NCI-H345 (cell line): ENCODE results near the gene KHSRP.
A peak's percentile ranks its signal among the peaks of the same experiment; 100 is the strongest.

ENCODE experiments used
- DNase-seq: peaks from one replicate; lab custom pipeline; 2025; lab: John Stamatoyannopoulos, UW

The KHSRP gene, protein sequence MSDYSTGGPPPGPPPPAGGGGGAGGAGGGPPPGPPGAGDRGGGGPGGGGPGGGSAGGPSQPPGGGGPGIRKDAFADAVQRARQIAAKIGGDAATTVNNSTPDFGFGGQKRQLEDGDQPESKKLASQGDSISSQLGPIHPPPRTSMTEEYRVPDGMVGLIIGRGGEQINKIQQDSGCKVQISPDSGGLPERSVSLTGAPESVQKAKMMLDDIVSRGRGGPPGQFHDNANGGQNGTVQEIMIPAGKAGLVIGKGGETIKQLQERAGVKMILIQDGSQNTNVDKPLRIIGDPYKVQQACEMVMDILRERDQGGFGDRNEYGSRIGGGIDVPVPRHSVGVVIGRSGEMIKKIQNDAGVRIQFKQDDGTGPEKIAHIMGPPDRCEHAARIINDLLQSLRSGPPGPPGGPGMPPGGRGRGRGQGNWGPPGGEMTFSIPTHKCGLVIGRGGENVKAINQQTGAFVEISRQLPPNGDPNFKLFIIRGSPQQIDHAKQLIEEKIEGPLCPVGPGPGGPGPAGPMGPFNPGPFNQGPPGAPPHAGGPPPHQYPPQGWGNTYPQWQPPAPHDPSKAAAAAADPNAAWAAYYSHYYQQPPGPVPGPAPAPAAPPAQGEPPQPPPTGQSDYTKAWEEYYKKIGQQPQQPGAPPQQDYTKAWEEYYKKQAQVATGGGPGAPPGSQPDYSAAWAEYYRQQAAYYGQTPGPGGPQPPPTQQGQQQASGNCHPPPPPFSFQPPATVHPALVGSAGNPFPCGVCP

DNA sequence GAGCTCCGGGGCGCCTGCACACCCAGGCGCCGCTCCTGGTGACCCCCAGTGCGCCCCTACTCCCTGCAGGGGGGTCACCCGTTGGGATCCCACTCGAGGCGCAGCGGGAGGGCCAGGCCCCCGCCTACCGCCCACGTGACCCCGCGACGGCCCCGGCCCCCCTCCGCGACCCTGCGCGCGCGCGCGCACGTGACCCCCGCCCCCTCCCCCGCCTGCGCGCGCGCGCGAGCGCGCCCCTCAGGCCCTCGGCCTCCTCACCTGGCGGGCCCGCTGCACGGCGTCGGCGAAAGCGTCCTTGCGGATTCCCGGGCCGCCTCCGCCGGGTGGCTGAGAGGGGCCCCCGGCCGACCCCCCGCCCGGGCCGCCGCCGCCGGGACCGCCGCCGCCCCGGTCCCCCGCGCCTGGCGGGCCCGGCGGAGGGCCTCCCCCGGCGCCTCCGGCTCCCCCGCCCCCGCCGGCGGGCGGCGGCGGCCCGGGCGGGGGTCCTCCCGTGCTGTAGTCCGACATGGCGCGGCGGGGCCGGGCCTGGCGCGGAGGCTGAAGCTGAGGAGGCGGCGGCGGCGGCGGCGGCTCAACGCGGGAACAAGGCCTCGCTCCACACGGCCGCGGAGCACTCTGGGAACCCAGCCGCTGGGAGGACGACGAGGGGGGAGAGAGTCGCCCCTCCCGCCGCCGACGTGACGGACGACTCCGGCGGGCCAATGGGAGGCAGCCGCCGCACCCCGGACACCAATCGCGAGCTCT is at the start of gene KHSRP:
KHSRP (minus strand) TSS at position 617 of the 744 bp plus-strand sequence; CDS start at position 507, 110 bp downstream.
- DNase-seq, result peak; percentile 29

DNA sequence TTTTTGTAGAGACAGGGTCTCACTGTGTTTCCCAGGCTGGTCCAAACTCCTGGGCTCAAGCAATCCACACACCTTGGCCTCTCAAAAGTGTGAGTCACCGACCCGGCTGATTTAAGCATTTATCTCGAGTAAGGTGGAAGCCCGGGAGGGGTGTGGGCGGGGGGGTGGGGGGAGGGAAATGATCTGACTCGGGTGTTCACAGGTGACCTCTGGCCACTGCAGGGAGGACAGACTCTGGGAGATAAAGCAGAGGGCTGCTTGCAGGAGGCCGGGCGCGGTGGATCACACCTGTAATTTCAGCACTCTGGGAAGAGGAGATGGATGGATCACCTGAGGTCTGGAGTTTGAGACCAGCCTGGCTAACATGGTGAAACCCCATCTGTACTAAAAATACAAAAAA is 49.0 kb upstream of the KHSRP start:
- no peak for DNase-seq

DNA sequence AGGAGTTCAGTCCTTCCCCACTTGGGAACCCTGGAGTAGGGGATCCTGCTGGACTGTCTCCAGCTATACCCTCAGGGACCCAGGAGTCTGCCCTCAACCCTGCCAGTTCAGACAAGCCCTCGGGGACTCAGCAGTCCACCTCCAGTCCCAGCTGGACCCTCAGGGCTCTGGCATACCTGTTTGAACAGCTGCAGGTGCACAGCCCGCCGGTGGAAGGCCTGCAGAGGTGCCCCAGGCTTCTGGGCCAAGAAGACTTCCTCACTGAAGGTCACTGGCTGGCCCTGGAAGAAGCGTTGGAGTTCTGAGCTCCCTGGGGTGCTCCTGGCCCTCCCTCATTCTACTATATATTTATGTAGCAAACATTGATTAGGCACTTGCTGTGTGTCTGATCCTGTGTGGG is 48.1 kb upstream of the KHSRP start:
- no peak for DNase-seq

DNA sequence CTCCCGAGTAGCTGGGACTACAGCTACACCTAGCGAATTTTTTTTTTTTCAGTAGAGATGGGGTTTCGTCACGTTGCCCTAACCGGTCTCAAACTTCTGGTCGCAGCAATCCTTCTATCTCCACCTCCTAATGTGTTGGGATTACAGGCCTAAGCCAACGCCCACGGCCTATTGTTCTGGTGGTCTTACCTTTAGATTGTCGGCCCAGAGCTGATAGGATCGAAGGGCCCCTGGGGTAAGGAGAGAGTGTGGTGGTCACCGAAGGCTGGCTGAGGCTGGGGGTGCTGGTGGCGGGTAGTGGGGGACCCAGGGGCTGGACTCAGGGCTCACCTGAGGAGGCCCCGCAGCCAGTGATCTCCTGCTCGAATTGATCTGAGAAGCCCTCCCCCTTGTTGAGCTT is 46.5 kb upstream of the KHSRP start:
- no peak for DNase-seq

DNA sequence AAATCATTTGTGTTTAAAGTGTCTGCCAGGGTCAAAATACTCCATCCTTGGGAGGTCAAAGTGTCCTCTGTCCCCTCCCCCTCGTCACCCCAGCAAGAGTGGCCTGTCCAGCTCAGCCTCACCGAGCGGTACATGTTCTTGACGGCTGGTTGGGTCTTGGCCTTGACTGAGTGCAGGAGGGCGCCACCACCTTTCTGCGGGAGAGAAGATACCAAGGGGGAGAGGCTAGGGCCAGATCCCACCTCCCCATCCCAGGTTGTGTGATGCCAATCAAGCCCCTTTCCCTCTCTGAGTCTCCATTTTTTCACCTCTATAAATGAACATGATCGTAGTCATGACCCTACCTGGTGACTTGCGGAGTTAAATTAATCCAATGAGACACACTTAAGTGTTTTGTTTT is 45.6 kb upstream of the KHSRP start:
- DNase-seq, result no peak

DNA sequence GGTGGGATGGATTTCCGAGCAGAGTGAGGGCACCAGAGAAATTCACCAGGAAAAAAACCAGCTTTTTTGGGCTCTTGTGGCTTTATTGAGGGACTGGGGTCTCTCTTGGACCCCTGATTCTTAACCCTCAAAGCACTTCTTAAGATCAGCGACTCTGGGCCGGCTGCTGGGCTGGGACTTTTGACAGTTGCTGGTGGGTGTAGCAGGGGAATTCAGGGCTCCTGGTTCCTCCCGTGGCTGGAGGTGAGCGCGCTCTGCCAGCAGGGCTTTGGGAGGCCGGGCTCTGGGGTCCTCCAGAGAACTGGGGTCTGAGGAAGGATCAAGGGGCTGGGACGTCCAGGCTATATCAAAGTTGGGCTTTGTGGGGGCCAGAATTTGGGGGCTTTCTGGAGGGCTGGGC is 42.8 kb upstream of the KHSRP start:
- no peak for DNase-seq

DNA sequence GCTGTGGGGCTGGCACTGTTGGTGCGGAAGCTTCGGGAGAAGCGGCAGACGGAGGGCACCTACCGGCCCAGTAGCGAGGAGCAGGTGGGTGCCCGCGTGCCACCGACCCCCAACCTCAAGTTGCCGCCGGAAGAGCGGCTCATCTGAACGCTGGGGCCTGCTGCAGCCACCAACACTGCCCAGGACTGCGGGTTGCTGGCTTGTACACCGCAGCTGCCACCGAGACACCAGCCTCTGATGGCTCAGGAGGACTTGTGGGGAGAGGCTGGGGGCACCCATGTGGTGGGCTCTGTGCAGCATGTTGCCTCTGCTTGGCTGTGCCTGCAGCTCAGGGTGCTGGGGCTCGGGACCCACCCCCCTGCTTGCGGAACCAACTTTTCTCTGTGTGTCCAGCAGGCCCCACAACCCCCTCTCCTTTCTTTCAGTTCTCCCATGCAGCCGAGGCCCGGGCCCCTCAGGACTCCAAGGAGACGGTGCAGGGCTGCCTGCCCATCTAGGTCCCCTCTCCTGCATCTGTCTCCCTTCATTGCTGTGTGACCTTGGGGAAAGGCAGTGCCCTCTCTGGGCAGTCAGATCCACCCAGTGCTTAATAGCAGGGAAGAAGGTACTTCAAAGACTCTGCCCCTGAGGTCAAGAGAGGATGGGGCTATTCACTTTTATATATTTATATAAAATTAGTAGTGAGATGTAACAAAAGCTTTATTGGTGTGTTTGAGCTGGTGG is 42.1 kb upstream of the KHSRP start:
- DNase-seq, result no peak

DNA sequence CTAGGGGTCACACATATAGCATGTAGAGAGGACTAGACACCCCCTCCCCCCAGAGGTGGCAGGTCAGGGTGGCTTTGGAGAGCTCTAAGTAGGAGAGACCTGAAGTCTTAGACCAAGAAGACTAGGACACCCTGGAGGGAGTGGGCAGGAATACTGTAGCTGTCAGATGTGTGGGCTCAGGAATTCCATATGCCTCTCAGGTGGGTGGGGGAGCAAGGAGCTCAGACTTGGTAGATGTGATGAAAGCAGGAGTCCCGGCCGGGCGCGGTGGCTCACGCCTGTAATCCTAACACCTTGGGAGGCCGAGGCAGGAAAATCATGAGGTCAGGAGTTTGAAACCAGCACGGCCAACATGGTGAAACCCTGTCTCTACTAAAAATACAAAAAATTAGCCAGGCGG is 41.1 kb upstream of the KHSRP start:
- no peak for DNase-seq

DNA sequence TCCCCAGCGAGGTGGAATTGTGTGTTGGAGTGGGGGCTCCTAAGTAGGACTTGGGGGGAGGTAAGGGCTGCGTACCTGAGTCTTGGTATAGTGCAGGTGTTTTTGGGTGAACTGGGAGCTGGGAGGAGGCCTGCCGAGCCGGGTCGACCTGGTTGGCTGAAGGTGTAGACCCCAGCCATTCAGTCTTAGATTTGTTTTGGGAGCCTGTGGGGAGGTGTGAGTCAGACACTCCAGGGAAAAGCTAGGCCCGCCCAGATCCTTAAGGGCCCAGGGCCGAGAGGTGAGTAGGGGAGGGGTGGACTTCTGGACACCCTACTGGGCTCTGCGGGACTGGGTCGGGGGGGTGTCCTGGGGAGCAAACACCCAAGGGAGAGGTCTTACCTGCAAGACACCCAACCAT is 40.4 kb upstream of the KHSRP start:
- no peak for DNase-seq

DNA sequence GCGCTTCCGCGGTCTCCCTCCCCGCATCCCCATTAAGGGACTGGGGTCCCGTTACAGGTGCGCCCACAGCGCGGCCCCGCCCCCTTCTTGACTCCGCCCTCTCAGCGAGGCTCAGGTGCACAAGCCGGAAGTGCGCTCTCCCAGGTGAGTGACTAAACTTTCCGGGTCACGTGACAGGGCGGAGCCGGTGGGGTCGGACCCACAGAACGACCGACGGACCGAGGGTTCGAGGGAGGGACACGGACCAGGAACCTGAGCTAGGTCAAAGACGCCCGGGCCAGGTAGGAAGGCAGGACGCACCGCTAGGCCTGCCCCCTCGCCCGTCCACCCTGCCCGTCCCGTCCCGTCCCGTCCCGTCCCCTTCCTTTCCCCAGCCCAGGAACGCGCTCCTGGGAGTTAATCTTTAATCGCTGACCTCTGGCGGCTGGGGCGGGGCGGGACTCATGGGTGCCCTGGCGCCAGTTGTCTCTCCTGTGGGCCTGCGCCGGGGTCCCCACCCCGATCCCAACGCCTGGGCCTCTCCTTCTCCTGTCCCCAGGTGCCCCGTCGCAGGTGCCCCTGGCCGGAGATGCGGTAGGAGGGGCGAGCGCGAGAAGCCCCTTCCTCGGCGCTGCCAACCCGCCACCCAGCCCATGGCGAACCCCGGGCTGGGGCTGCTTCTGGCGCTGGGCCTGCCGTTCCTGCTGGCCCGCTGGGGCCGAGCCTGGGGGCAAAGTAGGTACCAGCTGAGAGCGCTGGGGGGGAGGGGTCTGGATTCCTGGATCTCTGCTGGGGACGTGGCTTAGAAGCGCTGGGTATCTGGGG is 39.7 kb upstream of the KHSRP start, which contains the start of gene CRB3:
CRB3 (plus strand) TSS at position 202 of the 804 bp plus-strand sequence; CDS start at position 633, 431 bp downstream.
- DNase-seq, result peak; percentile 91

DNA sequence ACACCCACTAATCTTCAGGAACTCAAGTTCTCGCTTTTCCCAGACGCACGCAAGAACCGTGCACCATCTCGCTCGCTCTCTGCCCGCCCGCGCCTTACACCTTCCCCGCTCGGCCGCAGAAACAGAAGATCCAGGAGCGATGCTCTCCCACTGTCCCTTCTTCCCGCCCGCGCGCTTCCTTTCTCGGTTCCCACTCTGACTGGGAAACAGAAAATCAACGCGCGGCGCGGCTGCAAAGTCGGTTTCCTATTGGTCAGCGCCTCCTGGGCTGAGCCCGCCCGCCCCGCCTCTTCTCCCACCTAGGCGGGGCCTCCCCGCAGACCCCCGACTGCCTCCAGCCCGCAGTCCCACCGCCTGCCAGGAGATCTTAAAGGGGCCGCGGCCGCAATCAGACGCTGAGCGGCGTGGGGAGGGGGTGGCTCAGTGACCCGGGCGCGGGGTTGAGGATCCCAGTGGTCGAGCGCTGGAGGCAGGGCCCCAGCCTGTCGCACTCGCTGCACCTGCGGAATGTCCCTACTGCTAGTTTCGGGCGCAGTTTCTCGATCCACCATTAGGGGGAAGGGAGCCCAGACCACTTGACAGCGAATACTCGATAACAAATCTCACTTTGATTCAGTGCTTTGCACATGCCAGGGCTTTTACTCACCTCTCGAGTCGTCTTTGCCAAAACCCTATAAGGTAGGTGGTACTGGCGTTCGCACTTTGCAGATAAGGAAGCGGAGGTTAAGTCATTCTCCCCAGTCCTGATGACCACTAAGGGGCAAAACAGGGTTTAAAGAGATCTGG is 35.7 kb upstream of the KHSRP start:
- DNase-seq, result peak; percentile 98

DNA sequence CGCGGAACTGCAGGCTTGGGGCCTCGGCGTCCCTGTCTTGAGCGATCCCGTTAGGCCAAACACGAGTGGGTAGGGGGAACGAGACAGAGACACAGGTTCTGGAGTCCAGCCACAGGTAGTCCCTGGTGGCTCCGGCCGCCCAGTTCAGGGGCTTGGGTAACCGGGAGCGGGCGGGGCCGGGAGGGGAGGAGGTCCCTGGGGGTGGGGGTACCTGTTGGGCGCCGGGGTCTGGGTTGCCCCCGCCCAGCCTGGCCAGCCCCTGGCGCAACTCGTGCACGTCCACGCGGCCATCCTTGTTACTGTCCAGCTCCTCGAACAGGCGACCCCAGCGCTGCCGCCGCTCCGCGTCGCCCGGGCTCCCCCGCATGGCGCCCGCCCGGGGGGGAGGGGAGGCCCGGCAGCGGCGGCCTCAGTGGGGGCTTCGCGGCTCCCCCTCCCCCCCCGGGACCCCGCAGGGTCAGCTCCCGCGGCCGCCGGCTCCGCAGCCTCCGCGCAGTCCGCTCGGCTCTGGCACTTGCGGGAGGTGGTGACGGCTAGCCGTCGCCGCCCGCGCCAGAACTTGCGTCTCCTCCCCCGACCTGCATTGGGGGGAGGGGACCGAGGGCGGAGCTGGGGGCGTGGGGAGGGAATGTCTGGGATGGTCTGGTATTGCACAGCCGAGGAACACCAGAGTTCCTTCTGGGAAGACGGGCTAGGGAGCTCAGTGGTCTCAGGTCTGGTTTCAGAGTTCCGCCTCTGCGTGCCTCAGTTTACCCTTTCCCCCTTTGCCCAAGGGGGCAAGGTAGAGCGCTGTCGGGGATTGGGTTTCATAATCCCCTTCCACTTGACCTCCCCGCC is 34.9 kb upstream of the KHSRP start, which contains the start of gene SLC25A23:
SLC25A23 (minus strand) TSS at position 531 of the 837 bp plus-strand sequence; CDS start at position 367, 164 bp downstream.
- DNase-seq, result peak; percentile 81

DNA sequence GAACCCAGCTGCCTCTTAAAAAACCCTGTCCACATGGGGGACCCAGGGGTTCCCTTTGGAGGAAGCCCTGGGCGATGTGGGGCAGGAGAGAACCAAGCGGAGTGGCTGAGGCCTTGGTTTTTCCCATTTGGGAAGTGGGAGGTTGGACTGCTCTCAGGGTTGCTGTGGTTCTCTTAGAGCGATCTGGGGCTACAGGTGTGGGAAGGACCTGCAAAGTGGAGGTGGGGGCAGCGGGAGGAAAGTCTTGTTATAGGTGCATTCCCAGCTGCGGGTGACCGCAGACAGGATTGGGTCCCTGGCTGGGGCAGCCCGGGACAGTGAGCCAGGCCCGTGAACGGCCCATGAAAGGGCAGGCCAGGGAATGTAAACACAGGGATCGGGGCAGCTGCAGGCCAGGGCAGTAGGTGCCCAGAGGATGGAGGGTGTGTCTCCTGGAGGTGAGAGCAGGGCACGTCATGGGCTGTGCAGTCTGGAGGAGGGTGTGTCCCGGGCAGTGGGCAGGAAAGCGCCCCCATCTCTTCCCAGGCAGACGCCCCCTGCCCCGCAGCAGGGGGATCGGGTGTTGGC is 34.2 kb upstream of the KHSRP start:
- no peak for DNase-seq

DNA sequence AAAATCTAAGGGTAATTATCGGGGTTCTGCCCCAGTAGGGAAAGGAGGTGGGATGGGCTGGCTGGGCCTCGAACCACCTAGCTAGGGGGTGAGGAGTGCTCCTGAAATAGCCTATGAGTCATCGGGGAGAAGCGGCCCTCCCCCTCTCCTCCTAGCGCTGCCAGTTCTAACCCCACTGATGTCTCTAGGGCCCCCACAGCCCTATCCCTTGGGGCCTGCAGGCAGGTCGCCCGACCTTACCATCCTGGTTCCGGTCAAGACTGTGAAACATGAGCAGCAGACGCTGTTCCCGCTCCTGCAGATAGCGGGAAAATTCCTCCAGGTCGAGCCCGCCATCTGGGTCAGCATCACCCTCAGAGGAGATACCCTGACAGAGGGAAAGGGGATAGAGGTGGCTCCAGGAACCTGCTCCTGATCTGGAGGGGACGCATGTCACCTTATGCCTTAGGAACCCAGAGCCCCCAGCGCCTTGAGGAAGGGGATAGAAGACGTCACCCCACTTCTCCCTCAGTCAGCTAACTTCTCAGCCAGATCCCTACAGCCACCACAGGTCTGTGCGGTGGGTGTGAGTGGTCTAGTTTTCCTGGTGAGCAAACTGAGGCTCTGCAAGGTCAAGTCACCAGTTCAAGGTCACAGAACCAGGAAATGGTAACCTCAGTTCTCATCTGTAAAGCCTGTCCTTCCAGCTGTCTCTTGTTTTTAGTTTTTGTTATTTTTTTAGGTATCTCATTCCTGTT is 33.5 kb upstream of the KHSRP start:
- DNase-seq, result no peak

DNA sequence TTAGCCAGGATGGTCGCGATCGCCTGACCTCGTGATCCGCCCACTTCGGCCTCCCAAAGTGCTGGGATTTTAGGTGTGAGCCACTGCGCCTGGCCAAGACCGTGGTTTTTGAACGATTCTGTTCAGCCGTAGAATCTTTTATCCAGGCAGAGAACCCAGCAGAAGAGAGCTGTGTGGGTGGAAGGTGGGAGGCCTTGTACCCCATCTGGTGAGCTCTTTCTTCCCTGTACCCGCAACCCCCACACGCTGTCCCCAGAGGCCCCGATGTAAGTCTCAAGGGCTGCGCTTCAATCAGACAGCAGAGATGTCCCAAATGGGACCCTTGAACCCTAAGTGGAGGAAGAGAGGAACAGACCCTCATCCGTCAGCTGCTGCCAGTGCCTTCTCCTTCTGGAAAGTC is 31.3 kb upstream of the KHSRP start:
- DNase-seq, result no peak

DNA sequence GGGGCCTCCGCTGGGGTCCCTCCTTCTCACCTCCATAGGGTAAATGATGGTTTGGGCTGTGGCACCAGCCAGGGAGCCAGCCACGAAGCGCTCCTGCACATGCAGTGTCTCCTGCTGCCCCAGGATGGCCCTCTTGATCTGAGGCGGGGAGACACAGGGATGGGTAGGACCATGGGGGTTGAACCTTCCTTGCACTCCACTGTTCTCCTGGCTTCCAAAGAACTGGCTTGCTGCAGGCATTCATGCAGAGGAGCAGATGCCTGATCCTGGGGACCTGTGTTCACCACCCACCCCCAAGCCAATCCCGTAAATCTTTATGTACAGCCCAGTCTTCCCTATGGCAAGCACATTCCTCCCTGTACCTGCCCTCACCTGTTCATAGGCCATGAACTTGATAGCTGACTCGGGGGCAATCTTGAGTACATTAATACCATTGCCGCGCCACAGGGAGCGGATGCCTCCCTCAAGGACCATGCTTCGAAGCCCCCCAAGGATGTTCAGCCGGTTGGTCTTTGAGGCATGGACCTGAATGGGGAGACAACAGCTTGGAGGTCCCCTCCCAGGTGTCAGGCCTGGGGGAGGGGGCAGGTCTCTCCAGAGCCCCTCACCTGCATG is 29.4 kb upstream of the KHSRP start:
- no peak for DNase-seq

DNA sequence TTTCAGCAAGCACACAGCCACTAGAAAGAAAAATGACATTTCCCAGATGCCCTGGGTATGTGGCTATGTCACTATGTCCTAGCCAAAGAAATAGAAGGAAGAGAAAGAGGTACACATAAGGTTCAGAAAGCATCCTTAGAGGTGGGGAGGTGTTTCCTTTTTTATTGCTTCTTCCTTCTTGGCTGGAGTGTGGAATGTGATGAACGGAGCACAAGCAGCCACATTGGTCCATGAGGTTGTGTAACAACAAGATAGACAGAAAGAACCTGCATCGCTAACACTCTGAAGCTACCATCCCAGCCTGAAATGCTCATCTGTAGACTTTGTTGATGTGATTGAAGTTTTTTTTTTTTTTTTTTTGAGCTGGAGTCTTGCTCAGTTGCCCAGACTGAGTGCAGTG is 28.3 kb upstream of the KHSRP start:
- no peak for DNase-seq

DNA sequence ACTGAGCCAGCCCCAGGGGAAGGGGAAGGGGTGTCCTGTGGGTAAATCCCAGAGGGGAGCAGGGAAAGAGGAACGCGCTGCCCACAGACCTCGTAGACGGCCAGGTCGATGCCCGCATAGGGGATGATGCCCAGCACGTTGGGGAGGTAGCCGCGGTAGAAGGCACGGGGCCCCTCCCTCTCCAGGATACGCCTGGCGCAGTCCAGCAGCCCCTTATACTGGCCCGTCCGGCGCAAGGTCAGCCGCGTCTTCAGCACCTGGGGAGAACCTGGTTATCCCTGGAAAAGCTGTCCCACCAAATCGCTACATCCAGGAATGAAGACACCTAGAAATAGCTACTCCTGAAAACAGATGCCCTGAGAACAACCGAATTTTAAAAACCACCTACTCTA is 27.6 kb upstream of the KHSRP start:
- no peak for DNase-seq
